ENCODE measurements around the gene SRC. TPM values are rescaled to one million over a fixed set of nuclear protein-coding genes. Genes with fewer than 3 reads are reported as not detected.

The SRC gene
- total and polyA plus RNA-seq, 3 donors from 2014 or later, result 90.3 to 179 (median 143) TPM

DNA sequence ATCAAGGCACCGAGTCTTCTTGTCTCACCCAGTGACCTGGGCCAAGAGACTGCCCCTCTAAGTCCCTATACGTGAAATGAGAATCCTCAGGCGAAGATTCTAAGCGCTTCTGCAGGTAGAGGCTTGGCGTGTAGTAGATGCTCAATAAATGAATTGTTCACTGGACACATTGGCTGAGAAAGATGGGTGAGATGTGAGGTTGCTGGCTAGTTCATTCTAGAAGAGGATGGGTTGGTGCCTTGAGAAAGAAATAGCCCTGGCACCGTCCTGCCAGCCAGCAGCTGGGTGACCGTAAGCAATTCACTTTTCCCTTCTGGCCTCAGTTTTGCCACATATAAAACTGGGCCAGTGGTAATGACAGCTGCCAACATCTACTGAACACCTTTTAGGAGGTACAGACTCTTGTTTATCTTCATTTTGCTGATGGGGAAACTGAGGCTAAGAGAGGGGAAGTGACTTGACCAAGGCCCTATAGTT lies 1.4 kb downstream of the SRC start:
- Histone ChIP-seq H3K4me3 (peak overlapping the region in 1 of 2 donors; percentile 89), H3K9me3 (no peaks in the 10 kb centered on the region), H3K27ac (peak overlapping the region; percentile 90 to 91), H3K4me1 (peaks cover 39% of the 10 kb centered on the region), H3K36me3 (ENCODE audit: low read depth, missing control alignments) (no peaks in the 10 kb centered on the region), H3K27me3 (no peaks in the 10 kb centered on the region)
- TF ChIP-seq CTCF (IDR thresholded peaks at IDR 0.05), result no peak
- no peak for TF ChIP-seq POLR2A (IDR thresholded peaks at IDR 0.05)
- no peak for DNase-seq
- WGBS, 2 donors, result 75 to 93% methylated on average over 5 to 7 of the region's 7 CpGs
- intact Hi-C loops (cut with DNase I; ENCODE audit: low total_unique reads), result no loop called here

- Histone ChIP-seq H3K9me3 (no peaks in the 10 kb centered on the region), H3K27me3 (no peaks in the 10 kb centered on the region), H3K27ac (peak overlapping the region; percentile 90 to 91), H3K4me1 (peaks cover 39% of the 10 kb centered on the region), H3K36me3 (ENCODE audit: low read depth, missing control alignments) (no peaks in the 10 kb centered on the region), H3K4me3 (no peak overlapping the region)
- WGBS, 2 donors, result 51 to 54% methylated on average over 11 of the region's 11 CpGs
- TF ChIP-seq CTCF (IDR thresholded peaks at IDR 0.05) (no peak), POLR2A (IDR thresholded peaks at IDR 0.05) (no peak)
- peak; percentile 78 for DNase-seq
- intact Hi-C loops (cut with DNase I; ENCODE audit: low total_unique reads), result no loop called here
These were observed 2.2 kb downstream of the SRC start for GRCh38 chr20:37347891-37348791.

DNA sequence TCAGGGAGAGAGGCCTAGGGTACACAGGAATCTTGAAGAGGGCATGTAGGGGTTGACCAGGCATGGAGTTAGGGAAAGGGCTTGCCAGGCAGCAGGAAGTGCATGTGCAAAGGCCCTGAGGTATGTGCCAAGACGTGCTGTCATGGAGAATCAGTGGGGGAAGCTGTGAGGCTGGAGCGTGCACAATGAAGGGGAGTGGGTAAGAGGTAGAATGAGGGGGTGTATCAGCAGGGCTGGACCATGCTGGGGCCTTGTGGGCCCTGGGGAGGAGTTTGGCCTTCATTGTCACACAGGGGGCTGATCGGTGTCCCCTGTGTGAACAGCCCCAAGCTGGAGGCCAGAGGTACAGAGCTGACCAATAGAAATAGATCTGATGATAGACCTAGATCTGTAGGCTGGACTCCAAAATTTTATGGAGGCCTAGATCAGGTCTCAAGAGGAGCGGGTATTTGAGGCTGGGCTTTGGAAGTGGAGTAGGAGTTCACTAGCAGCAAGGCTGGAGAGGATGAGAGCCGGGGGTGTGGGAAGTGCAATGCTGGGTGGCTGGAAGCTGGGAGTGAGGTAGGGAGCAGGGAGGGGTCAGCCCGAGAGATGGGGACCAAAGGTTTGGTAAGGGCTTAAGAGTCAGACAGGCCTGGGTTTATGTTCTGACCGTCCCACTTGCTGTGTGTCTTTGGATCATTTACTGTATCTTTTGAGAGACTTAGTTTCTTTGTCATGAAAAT lies 3.0 kb downstream of the SRC start:
- H3K4me1 ChIP-seq, result peaks cover 32% of the 10 kb centered on the region
- no peaks in the 10 kb centered on the region for H3K27me3 ChIP-seq
- TF ChIP-seq CTCF (IDR thresholded peaks at IDR 0.05) (no peak), POLR2A (IDR thresholded peaks at IDR 0.05) (no peak)
- no peak overlapping the region for H3K4me3 ChIP-seq
- no peaks in the 10 kb centered on the region for H3K9me3 ChIP-seq
- no peaks in the 10 kb centered on the region for H3K36me3 ChIP-seq (ENCODE audit: low read depth, missing control alignments)
- no peak for DNase-seq
- intact Hi-C loops (cut with DNase I; ENCODE audit: low total_unique reads), result no loop called here
- H3K27ac ChIP-seq, result peak overlapping the region; percentile 33 to 45
- 72 to 79% methylated on average over 7 of the region's 7 CpGs for WGBS, 2 donors

DNA sequence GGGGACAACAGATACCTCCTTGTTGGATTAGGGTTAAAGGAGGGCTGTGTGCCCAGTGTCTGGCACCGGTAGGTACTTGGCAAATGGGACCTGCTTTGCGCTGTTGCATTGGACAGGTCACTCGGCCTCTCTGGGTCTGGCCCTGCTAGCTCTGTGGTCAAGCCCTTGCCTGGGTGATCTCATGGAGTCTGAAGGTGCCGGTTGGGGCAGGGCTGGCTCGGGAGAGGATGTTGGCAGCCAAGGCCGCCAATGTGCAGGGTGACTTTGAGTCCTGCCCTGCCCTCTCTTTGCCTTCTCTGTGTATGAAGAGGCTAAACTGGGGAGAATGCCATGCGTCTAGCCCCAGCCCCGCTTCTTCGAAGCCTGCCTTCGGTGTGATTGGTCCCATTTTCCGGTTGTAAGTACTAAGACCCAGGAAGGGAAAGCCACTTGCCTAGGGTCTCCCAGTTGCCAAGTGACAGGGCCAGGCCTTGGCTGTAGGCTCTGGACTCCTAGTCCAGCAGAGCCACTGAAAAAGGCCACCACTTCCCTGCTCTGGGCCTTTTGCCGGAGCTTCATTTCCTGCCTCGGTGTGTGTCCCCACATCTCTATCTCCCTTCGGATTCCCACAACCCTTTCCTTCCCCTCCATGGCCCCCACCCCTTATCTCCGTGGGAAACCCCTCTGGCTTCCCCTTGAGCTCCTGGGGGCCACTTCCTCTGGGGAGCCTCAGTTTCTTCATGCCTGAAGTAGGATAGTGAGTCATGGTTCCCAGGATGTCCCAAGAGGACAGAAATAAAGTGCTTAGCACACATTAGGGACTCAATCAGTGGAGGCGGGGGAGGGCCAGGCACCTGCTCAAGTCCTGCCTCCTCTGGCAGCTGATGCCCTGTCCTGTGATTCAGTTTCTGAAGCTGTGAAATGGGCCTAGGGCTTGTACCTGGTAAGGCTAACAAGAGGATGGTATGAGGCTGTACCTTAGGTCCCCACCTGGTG lies 3.9 kb downstream of the SRC start:
- TF ChIP-seq CTCF (IDR thresholded peaks at IDR 0.05) (no peak), POLR2A (IDR thresholded peaks at IDR 0.05) (no peak)
- 66 to 75% methylated on average over 13 to 16 of the region's 16 CpGs for WGBS, 2 donors
- DNase-seq, result no peak
- intact Hi-C loops (cut with DNase I; ENCODE audit: low total_unique reads), result no loop called here
- no peaks in the 10 kb centered on the region for H3K9me3 ChIP-seq
- peak overlapping the region; percentile 33 to 45 for H3K27ac ChIP-seq
- no peaks in the 10 kb centered on the region for H3K27me3 ChIP-seq
- no peaks in the 10 kb centered on the region for H3K36me3 ChIP-seq (ENCODE audit: low read depth, missing control alignments)
- H3K4me3 ChIP-seq, result no peak overlapping the region
- H3K4me1 ChIP-seq, result peaks cover 39% of the 10 kb centered on the region
